ENCODE data around the gene GPATCH8. TPM values are rescaled to one million over a fixed set of nuclear protein-coding genes. Genes with fewer than 3 reads are reported as not detected.

Gene GPATCH8
- total RNA-seq, 3 donors from 2014 or later (not counting 1 experiment from before 2014, with no cell fraction given), result 104 to 111 (median 109) TPM

- Mint-ChIP-seq H3K9me3 (no peaks in the 10 kb centered on the region), H3K4me3 (peak overlapping the region; percentile 74), H3K36me3 (no peaks in the 10 kb centered on the region), H3K4me1 (no peaks in the 10 kb centered on the region), H3K27me3 (ENCODE audit: low read depth in 2 of 2) (peaks cover 31 to 37% of the 10 kb centered on the region in 2 donors), H3K27ac (no peak overlapping the region)
- WGBS (ENCODE audit: insufficient coverage), result 29% methylated on average over 4 of the region's 11 CpGs
- no peak for TF ChIP-seq CTCF (IDR thresholded peaks at IDR 0.05)
- intact Hi-C loops (cut with micrococcal nuclease), result no loop called here
- ATAC-seq (no peak), DNase-seq (no peak)
- no peaks in the 10 kb centered on the region for H3K9me3 ChIP-seq (ENCODE audit: control insufficient read depth, insufficient read depth, low read length)
- H3K36me3 ChIP-seq (ENCODE audit: control insufficient read depth, insufficient read depth, low read length), result no peaks in the 10 kb centered on the region
- H3K27ac ChIP-seq (ENCODE audit: low read length), result no peak overlapping the region
- no peak overlapping the region for H3K4me3 ChIP-seq (ENCODE audit: low read length)
- peaks cover 10% of the 10 kb centered on the region for H3K27me3 ChIP-seq (ENCODE audit: control insufficient read depth, insufficient read depth, low read length)
- H3K4me1 ChIP-seq (ENCODE audit: control insufficient read depth, insufficient read depth, low read length), result peaks cover 13% of the 10 kb centered on the region
Observed at GRCh38 chr17:44362459-44362948, 140.7 kb downstream of the GPATCH8 start.

GRCh38 chr17:44361292-44362260, 141.6 kb downstream of the GPATCH8 start:
- 83% methylated on average over 8 of the region's 11 CpGs for WGBS (ENCODE audit: insufficient coverage)
- no peak for ATAC-seq
- no peak for TF ChIP-seq CTCF (IDR thresholded peaks at IDR 0.05)
- no peak overlapping the region for H3K27ac ChIP-seq (ENCODE audit: low read length)
- H3K4me1 ChIP-seq (ENCODE audit: control insufficient read depth, insufficient read depth, low read length), result peaks cover 13% of the 10 kb centered on the region
- Mint-ChIP-seq H3K4me3 (no peak overlapping the region), H3K36me3 (no peaks in the 10 kb centered on the region), H3K27me3 (ENCODE audit: low read depth in 2 of 2) (peaks cover 27 to 28% of the 10 kb centered on the region in 2 donors), H3K9me3 (no peaks in the 10 kb centered on the region), H3K27ac (no peak overlapping the region), H3K4me1 (no peaks in the 10 kb centered on the region)
- peaks cover 10% of the 10 kb centered on the region for H3K27me3 ChIP-seq (ENCODE audit: control insufficient read depth, insufficient read depth, low read length)
- no peak overlapping the region for H3K4me3 ChIP-seq (ENCODE audit: low read length)
- no peaks in the 10 kb centered on the region for H3K36me3 ChIP-seq (ENCODE audit: control insufficient read depth, insufficient read depth, low read length)
- no peak for DNase-seq
- no peaks in the 10 kb centered on the region for H3K9me3 ChIP-seq (ENCODE audit: control insufficient read depth, insufficient read depth, low read length)
- intact Hi-C loops (cut with micrococcal nuclease), result no loop called here

- intact Hi-C loops (cut with micrococcal nuclease), result no loop called here
- Mint-ChIP-seq H3K36me3 (no peaks in the 10 kb centered on the region), H3K27me3 (ENCODE audit: low read depth in 2 of 2) (peaks cover 20 to 27% of the 10 kb centered on the region in 2 donors), H3K9me3 (no peaks in the 10 kb centered on the region), H3K4me3 (no peak overlapping the region), H3K27ac (no peak overlapping the region), H3K4me1 (no peaks in the 10 kb centered on the region)
- peaks cover 13% of the 10 kb centered on the region for H3K4me1 ChIP-seq (ENCODE audit: control insufficient read depth, insufficient read depth, low read length)
- no peaks in the 10 kb centered on the region for H3K36me3 ChIP-seq (ENCODE audit: control insufficient read depth, insufficient read depth, low read length)
- H3K9me3 ChIP-seq (ENCODE audit: control insufficient read depth, insufficient read depth, low read length), result no peaks in the 10 kb centered on the region
- no peak for TF ChIP-seq CTCF (IDR thresholded peaks at IDR 0.05)
- H3K27ac ChIP-seq (ENCODE audit: low read length), result no peak overlapping the region
- ATAC-seq, result no peak
- H3K27me3 ChIP-seq (ENCODE audit: control insufficient read depth, insufficient read depth, low read length), result peaks cover 10% of the 10 kb centered on the region
- no peak for DNase-seq
- H3K4me3 ChIP-seq (ENCODE audit: low read length), result no peak overlapping the region
- WGBS (ENCODE audit: insufficient coverage), result 85% methylated on average over 5 of the region's 5 CpGs
Observed at GRCh38 chr17:44360826-44361225, 142.4 kb downstream of the GPATCH8 start.

Data from natural killer cell (primary cell).